H1 (cell line): ENCODE results near the gene DDX4. TPM values are rescaled to one million over a fixed set of nuclear protein-coding genes. Genes with fewer than 3 reads are reported as not detected.

Source experiments
- CBX8 ChIP-seq: fragments of 300-800, 300-1000 bp; sonication (generic); IDR thresholded peaks from 2 replicates; pipeline ENCODE4 v1.7.1; 2016; ENCODE audit warnings: low read depth, low read length, borderline replicate concordance
- RBBP5 ChIP-seq: IDR thresholded peaks from 2 replicates; pipeline ENCODE4 v1.7.1; 2012; ENCODE audit warnings: low read depth, mild to moderate bottlenecking, inconsistent platforms, low read length, moderate library complexity, borderline replicate concordance
- polyA plus RNA-seq, 7 experiments: library from polyadenylated mRNA; depleted of rRNA in 3 of 7; stranded (reverse) in 5 of 7; unstranded in 2 of 7; fragments of >200 nt in 5 of 7; fragments of 200-250 nt in 2 of 7; gene quantifications; 1 replicate in 5 of 7; 2 replicates in 1 of 7; 4 replicates in 1 of 7; pipeline versions ENCODE4 v1.2.1 to v1.2.3, GENCODE V29; 2011 to 2013; ENCODE audit warnings: missing spikeins in 2 of 7, mixed read lengths in 2 of 7
- total RNA-seq: library from RNA; stranded (reverse); fragmentation: NEBNext Ultra II Directional; extraction: Animal tissue kit (Norgen Biotek cat#: 25700); gene quantifications from 2 replicates; pipeline ENCODE4 v1.2.1, GENCODE V29; 2021
- TF ChIP-seq, protein P1 (sequence below): fragments of 300-600 bp; sonication (generic); IDR thresholded peaks from 2 replicates; pipeline ENCODE4 v1.7.1; 2012; ENCODE audit warnings: low read length, moderate library complexity, mild to moderate bottlenecking, inconsistent platforms; ENCODE audit not compliant: insufficient replicate concordance
- TF ChIP-seq, protein P2 (sequence below): IDR thresholded peaks from 2 replicates; pipeline ENCODE4 v1.6.1; 2012; ENCODE audit warnings: inconsistent platforms

DDX4 gene
- total and polyA plus RNA-seq, 2 of the 8 experiments (the other 6 are each of a cell fraction or from before 2014, with no cell fraction given), result 0.15 TPM; not detected in 1

DNA sequence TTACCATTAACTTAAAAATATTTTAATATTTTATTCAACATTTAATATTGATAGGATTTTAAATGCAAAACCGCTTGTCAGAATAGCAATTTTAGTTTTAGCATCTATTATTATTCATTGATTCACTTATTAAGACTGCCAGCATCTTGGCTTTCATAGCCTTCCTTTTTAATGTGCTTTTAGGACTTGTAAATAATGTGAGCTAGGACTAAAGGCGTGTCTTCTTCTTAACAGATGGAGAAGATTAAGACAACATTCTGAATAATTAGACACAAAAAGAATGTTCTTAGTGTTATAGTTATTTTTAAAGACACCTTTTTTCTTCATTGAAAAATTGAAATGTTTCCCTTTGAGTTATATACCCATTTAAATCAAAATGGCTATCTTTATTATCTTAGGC is 120.2 kb downstream of the DDX4 start (continued):
- no peak for TF ChIP-seq RBBP5
- TF ChIP-seq, protein P1, sequence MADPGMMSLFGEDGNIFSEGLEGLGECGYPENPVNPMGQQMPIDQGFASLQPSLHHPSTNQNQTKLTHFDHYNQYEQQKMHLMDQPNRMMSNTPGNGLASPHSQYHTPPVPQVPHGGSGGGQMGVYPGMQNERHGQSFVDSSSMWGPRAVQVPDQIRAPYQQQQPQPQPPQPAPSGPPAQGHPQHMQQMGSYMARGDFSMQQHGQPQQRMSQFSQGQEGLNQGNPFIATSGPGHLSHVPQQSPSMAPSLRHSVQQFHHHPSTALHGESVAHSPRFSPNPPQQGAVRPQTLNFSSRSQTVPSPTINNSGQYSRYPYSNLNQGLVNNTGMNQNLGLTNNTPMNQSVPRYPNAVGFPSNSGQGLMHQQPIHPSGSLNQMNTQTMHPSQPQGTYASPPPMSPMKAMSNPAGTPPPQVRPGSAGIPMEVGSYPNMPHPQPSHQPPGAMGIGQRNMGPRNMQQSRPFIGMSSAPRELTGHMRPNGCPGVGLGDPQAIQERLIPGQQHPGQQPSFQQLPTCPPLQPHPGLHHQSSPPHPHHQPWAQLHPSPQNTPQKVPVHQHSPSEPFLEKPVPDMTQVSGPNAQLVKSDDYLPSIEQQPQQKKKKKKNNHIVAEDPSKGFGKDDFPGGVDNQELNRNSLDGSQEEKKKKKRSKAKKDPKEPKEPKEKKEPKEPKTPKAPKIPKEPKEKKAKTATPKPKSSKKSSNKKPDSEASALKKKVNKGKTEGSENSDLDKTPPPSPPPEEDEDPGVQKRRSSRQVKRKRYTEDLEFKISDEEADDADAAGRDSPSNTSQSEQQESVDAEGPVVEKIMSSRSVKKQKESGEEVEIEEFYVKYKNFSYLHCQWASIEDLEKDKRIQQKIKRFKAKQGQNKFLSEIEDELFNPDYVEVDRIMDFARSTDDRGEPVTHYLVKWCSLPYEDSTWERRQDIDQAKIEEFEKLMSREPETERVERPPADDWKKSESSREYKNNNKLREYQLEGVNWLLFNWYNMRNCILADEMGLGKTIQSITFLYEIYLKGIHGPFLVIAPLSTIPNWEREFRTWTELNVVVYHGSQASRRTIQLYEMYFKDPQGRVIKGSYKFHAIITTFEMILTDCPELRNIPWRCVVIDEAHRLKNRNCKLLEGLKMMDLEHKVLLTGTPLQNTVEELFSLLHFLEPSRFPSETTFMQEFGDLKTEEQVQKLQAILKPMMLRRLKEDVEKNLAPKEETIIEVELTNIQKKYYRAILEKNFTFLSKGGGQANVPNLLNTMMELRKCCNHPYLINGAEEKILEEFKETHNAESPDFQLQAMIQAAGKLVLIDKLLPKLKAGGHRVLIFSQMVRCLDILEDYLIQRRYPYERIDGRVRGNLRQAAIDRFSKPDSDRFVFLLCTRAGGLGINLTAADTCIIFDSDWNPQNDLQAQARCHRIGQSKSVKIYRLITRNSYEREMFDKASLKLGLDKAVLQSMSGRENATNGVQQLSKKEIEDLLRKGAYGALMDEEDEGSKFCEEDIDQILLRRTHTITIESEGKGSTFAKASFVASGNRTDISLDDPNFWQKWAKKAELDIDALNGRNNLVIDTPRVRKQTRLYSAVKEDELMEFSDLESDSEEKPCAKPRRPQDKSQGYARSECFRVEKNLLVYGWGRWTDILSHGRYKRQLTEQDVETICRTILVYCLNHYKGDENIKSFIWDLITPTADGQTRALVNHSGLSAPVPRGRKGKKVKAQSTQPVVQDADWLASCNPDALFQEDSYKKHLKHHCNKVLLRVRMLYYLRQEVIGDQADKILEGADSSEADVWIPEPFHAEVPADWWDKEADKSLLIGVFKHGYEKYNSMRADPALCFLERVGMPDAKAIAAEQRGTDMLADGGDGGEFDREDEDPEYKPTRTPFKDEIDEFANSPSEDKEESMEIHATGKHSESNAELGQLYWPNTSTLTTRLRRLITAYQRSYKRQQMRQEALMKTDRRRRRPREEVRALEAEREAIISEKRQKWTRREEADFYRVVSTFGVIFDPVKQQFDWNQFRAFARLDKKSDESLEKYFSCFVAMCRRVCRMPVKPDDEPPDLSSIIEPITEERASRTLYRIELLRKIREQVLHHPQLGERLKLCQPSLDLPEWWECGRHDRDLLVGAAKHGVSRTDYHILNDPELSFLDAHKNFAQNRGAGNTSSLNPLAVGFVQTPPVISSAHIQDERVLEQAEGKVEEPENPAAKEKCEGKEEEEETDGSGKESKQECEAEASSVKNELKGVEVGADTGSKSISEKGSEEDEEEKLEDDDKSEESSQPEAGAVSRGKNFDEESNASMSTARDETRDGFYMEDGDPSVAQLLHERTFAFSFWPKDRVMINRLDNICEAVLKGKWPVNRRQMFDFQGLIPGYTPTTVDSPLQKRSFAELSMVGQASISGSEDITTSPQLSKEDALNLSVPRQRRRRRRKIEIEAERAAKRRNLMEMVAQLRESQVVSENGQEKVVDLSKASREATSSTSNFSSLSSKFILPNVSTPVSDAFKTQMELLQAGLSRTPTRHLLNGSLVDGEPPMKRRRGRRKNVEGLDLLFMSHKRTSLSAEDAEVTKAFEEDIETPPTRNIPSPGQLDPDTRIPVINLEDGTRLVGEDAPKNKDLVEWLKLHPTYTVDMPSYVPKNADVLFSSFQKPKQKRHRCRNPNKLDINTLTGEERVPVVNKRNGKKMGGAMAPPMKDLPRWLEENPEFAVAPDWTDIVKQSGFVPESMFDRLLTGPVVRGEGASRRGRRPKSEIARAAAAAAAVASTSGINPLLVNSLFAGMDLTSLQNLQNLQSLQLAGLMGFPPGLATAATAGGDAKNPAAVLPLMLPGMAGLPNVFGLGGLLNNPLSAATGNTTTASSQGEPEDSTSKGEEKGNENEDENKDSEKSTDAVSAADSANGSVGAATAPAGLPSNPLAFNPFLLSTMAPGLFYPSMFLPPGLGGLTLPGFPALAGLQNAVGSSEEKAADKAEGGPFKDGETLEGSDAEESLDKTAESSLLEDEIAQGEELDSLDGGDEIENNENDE, result no peak
- no peak for TF ChIP-seq CBX8
- TF ChIP-seq, protein P2, sequence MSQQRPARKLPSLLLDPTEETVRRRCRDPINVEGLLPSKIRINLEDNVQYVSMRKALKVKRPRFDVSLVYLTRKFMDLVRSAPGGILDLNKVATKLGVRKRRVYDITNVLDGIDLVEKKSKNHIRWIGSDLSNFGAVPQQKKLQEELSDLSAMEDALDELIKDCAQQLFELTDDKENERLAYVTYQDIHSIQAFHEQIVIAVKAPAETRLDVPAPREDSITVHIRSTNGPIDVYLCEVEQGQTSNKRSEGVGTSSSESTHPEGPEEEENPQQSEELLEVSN, result no peak
